H1 (cell line): Measurements from ENCODE around the gene CFAP92. TPM values are rescaled to one million over a fixed set of nuclear protein-coding genes. Genes with fewer than 3 reads are reported as not detected.

Experiments
- CHD7 ChIP-seq: fragments of 300-600 bp; sonication (generic); IDR thresholded peaks from 2 replicates; pipeline ENCODE4 v1.7.1; 2012; ENCODE audit warnings: low read length, moderate library complexity, mild to moderate bottlenecking, inconsistent platforms; ENCODE audit not compliant: insufficient replicate concordance
- CTBP2 ChIP-seq: IDR thresholded peaks from 2 replicates; pipeline ENCODE4 v1.7.0; 2011; ENCODE audit warnings: borderline replicate concordance, mild to moderate bottlenecking, moderate library complexity, mixed read lengths, low read length; ENCODE audit not compliant: insufficient read depth, insufficient read length
- CTCF ChIP-seq, 3 experiments: IDR thresholded peaks; 1 replicate in 2 of 3; 2 replicates in 1 of 3; pipeline versions ENCODE4 v1.5.1 to v1.6.1; 2011; ENCODE audit warnings: low read length in 3 of 3, mild to moderate bottlenecking in 3 of 3, inconsistent platforms in 2 of 3, low read depth in 1 of 3, moderate library complexity in 1 of 3; ENCODE audit not compliant: insufficient read depth in 1 of 3; ENCODE audit errors: control extremely low read depth in 1 of 3
- NANOG ChIP-seq: IDR thresholded peaks from 2 replicates; pipeline ENCODE4 v1.6.1; 2011; ENCODE audit warnings: low read length, low read depth, mild to moderate bottlenecking, inconsistent platforms; ENCODE audit not compliant: insufficient read depth, poor library complexity, severe bottlenecking
- RXRA ChIP-seq: IDR thresholded peaks from 2 replicates; pipeline ENCODE4 v1.6.1; 2011; ENCODE audit warnings: low read depth, mild to moderate bottlenecking, low read length, moderate library complexity; ENCODE audit not compliant: insufficient read depth
- SP1 ChIP-seq: IDR thresholded peaks from 2 replicates; pipeline ENCODE4 v1.6.1; 2011; ENCODE audit warnings: low read depth, low read length
- YY1 ChIP-seq: IDR thresholded peaks from 2 replicates; pipeline ENCODE4 v1.6.1; 2011; ENCODE audit warnings: low read depth, mild to moderate bottlenecking, low read length
- polyA plus RNA-seq, 7 experiments: library from polyadenylated mRNA; depleted of rRNA in 3 of 7; stranded (reverse) in 5 of 7; unstranded in 2 of 7; fragments of >200 nt in 5 of 7; fragments of 200-250 nt in 2 of 7; gene quantifications; 1 replicate in 5 of 7; 2 replicates in 1 of 7; 4 replicates in 1 of 7; pipeline versions ENCODE4 v1.2.1 to v1.2.3, GENCODE V29; 2011 to 2013; ENCODE audit warnings: missing spikeins in 2 of 7, mixed read lengths in 2 of 7
- total RNA-seq: library from RNA; stranded (reverse); fragmentation: NEBNext Ultra II Directional; extraction: Animal tissue kit (Norgen Biotek cat#: 25700); gene quantifications from 2 replicates; pipeline ENCODE4 v1.2.1, GENCODE V29; 2021
- TF ChIP-seq, protein P1 (sequence below): IDR thresholded peaks from 2 replicates; pipeline ENCODE4 v1.6.1; 2011; ENCODE audit warnings: low read depth, mild to moderate bottlenecking, low read length; ENCODE audit not compliant: insufficient read depth

CFAP92 gene
- total and polyA plus RNA-seq, 2 of the 8 experiments (the other 6 are each of a cell fraction or from before 2014, with no cell fraction given): 0.77 to 2.0 TPM

DNA sequence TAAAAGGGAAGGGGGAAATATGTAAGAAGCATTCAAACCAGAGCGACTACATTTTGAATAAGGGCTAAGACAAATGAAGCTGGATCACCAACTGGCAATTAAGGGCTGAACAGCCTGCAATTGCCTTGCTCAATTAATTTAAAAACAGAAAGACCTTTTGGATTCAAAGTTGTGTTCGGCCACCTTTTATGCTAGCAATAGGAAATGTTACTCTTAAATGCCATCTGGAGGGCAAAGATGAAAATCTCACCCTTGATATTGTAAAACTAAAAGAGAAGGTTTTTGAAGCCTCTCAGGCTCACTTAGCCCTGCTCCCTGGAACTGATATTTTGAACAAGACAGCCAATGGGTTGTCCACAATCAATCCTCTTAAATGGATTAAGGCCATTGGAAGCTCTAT lies 70.3 kb downstream of the CFAP92 start (continued):
- no peak for TF ChIP-seq CHD7
- no peak for TF ChIP-seq CTCF (IDR thresholded peaks at IDR 0.05; ENCODE audit: control extremely low read depth in 1 of 3, insufficient read depth in 1 of 3, low read depth in 1 of 3, low read length in 3 of 3)
- no peak for TF ChIP-seq NANOG
- no peak for TF ChIP-seq SP1
- TF ChIP-seq RXRA: no peak
- no peak for TF ChIP-seq YY1
- no peak for TF ChIP-seq CTBP2
- TF ChIP-seq, protein P1, sequence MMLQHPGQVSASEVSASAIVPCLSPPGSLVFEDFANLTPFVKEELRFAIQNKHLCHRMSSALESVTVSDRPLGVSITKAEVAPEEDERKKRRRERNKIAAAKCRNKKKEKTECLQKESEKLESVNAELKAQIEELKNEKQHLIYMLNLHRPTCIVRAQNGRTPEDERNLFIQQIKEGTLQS: no peak
- TF ChIP-seq, all 59 proteins: peak for 0
